SK-N-SH treated with all-trans-retinoic acid at 6 μM for 48 hours (cell line): Measurements from ENCODE around the gene CCL4.
"Not testable (repeated sequence)": the region's sequence is repeated elsewhere in the genome, so short reads cannot be mapped to it uniquely, and the experiment has no call there.

ENCODE experiments used
- ATAC-seq: fragments of 200-7000 bp; cut with Tn5 transposase; 3 replicates; pipeline ENCODE4 v1.9.1; 2020; ENCODE audit warnings: mild to moderate bottlenecking, moderate library complexity
- ARNTL ChIP-seq: fragments of 450-650 bp; formaldehyde crosslinking; IDR thresholded peaks from 2 replicates; pipeline ENCODE4 v1.5.0; 2020; ENCODE audit warnings: low read depth, mild to moderate bottlenecking, moderate library complexity, borderline replicate concordance
- BACH2 ChIP-seq: fragments of 250-450 bp; sonication (Bioruptor Pico); IDR thresholded peaks from 2 replicates; pipeline ENCODE4 v1.9.0; 2021; ENCODE audit warnings: mild to moderate bottlenecking, borderline replicate concordance
- CSDC2 ChIP-seq: fragments of 250-450 bp; sonication (Bioruptor Pico); IDR thresholded peaks from 2 replicates; pipeline ENCODE4 v1.5.0; 2020; ENCODE audit warnings: mild to moderate bottlenecking, moderate library complexity
- CSRNP3 ChIP-seq: fragments of 250-450 bp; sonication (Bioruptor Pico); IDR thresholded peaks from 2 replicates; pipeline ENCODE4 v1.5.1; 2021; ENCODE audit warnings: mild to moderate bottlenecking, moderate library complexity
- ESRRG ChIP-seq: fragments of 250-450 bp; sonication (Bioruptor Pico); IDR thresholded peaks from 2 replicates; pipeline ENCODE4 v1.6.1; 2021; ENCODE audit warnings: mild to moderate bottlenecking
- GLIS3 ChIP-seq: fragments of 250-450 bp; sonication (Bioruptor Pico); IDR thresholded peaks from 2 replicates; pipeline ENCODE4 v1.5.0; 2020; ENCODE audit warnings: mild to moderate bottlenecking, moderate library complexity
- ISL1 ChIP-seq: fragments of 250-450 bp; sonication (Bioruptor Pico); IDR thresholded peaks from 2 replicates; pipeline ENCODE4 v2.1.2; 2022; ENCODE audit warnings: mild to moderate bottlenecking, moderate library complexity
- OSR1 ChIP-seq: fragments of 250-450 bp; sonication (Bioruptor Pico); IDR thresholded peaks from 2 replicates; pipeline ENCODE4 v1.8.0; 2022; ENCODE audit warnings: moderate library complexity, mild to moderate bottlenecking, inconsistent platforms
- PPARA ChIP-seq: fragments of 250-450 bp; sonication (Bioruptor Pico); IDR thresholded peaks from 2 replicates; pipeline ENCODE4 v1.5.0; 2020; ENCODE audit warnings: mild to moderate bottlenecking, borderline replicate concordance
- RARB ChIP-seq: fragments of 250-450 bp; sonication (Bioruptor Pico); IDR thresholded peaks from 2 replicates; pipeline ENCODE4 v1.8.0; 2021; ENCODE audit warnings: mild to moderate bottlenecking, moderate library complexity
- SNAI2 ChIP-seq: fragments of 250-450 bp; sonication (Bioruptor Pico); IDR thresholded peaks from 2 replicates; pipeline ENCODE4 v1.5.0; 2020; ENCODE audit warnings: mild to moderate bottlenecking, moderate library complexity
- TCF4 ChIP-seq: fragments of 250-450 bp; sonication (Bioruptor Pico); IDR thresholded peaks from 2 replicates; pipeline ENCODE4 v1.8.0; 2021; ENCODE audit warnings: mild to moderate bottlenecking, moderate library complexity, borderline replicate concordance
- TOX ChIP-seq: fragments of 250-450 bp; sonication (Bioruptor Pico); IDR thresholded peaks from 2 replicates; pipeline ENCODE4 v1.8.0; 2021; ENCODE audit warnings: mild to moderate bottlenecking, moderate library complexity, borderline replicate concordance
- ZC3H10 ChIP-seq: fragments of 250-450 bp; sonication (Bioruptor Pico); IDR thresholded peaks from 2 replicates; pipeline ENCODE4 v1.5.1; 2021; ENCODE audit warnings: mild to moderate bottlenecking, moderate library complexity
- ZFP3 ChIP-seq: fragments of 250-450 bp; sonication (Bioruptor Pico); IDR thresholded peaks from 2 replicates; pipeline ENCODE4 v1.5.0; 2020; ENCODE audit warnings: mild to moderate bottlenecking, moderate library complexity
- ZFP30 ChIP-seq: fragments of 450-650 bp; formaldehyde crosslinking; IDR thresholded peaks from 2 replicates; pipeline ENCODE4 v1.5.0; 2022; ENCODE audit warnings: mild to moderate bottlenecking, moderate library complexity
- ZNF565 ChIP-seq: fragments of 450-650 bp; formaldehyde crosslinking; conservative IDR thresholded peaks from 2 replicates; pipeline ENCODE4 v1.5.0; 2020; ENCODE audit warnings: low read depth, mild to moderate bottlenecking, moderate library complexity
- ZNF70 ChIP-seq: fragments of 450-650 bp; formaldehyde crosslinking; IDR thresholded peaks from 2 replicates; pipeline ENCODE4 v1.5.0; 2020; ENCODE audit warnings: mild to moderate bottlenecking, moderate library complexity
- ZNF8 ChIP-seq: fragments of 450-650 bp; formaldehyde crosslinking; IDR thresholded peaks from 2 replicates; pipeline ENCODE4 v1.5.0; 2020; ENCODE audit warnings: mild to moderate bottlenecking, moderate library complexity
- TF ChIP-seq, protein P1 (sequence below): fragments of 250-450 bp; sonication (Bioruptor Pico); IDR thresholded peaks from 2 replicates; pipeline ENCODE4 v1.5.0; 2020; ENCODE audit warnings: mild to moderate bottlenecking, moderate library complexity
- TF ChIP-seq, protein P2 (sequence below): fragments of 250-450 bp; sonication (Bioruptor Pico); IDR thresholded peaks from 2 replicates; pipeline ENCODE4 v1.8.0; 2020; ENCODE audit warnings: mild to moderate bottlenecking, moderate library complexity, borderline replicate concordance
- TF ChIP-seq, protein P3 (sequence below): fragments of 250-450 bp; sonication (Bioruptor Pico); IDR thresholded peaks from 2 replicates; pipeline ENCODE4 v1.8.0; 2021; ENCODE audit warnings: low read depth, mild to moderate bottlenecking, moderate library complexity, borderline replicate concordance
- TF ChIP-seq, protein P4 (sequence below): fragments of 250-450 bp; sonication (Bioruptor Pico); IDR thresholded peaks from 2 replicates; pipeline ENCODE4 v1.5.1; 2020; ENCODE audit warnings: low read depth, mild to moderate bottlenecking, moderate library complexity

The CCL4 gene

DNA sequence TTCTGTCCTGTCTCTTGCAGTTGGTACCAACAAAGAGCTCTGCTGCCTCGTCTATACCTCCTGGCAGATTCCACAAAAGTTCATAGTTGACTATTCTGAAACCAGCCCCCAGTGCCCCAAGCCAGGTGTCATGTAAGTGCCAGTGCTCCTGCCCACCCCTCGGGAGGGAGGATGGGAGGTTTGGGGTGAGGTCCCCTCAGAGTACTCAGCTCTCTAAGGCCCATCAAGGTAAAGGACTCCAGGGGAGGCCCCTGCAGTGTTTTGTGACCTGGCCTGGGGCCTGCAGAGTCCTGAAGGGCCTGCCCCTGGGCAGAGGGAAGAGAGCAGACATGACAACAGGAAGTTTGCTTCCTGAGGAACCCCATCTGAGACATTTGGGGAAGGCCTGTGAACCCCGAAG is 33.2 kb upstream of the CCL4 start:
- TF ChIP-seq, protein P1, sequence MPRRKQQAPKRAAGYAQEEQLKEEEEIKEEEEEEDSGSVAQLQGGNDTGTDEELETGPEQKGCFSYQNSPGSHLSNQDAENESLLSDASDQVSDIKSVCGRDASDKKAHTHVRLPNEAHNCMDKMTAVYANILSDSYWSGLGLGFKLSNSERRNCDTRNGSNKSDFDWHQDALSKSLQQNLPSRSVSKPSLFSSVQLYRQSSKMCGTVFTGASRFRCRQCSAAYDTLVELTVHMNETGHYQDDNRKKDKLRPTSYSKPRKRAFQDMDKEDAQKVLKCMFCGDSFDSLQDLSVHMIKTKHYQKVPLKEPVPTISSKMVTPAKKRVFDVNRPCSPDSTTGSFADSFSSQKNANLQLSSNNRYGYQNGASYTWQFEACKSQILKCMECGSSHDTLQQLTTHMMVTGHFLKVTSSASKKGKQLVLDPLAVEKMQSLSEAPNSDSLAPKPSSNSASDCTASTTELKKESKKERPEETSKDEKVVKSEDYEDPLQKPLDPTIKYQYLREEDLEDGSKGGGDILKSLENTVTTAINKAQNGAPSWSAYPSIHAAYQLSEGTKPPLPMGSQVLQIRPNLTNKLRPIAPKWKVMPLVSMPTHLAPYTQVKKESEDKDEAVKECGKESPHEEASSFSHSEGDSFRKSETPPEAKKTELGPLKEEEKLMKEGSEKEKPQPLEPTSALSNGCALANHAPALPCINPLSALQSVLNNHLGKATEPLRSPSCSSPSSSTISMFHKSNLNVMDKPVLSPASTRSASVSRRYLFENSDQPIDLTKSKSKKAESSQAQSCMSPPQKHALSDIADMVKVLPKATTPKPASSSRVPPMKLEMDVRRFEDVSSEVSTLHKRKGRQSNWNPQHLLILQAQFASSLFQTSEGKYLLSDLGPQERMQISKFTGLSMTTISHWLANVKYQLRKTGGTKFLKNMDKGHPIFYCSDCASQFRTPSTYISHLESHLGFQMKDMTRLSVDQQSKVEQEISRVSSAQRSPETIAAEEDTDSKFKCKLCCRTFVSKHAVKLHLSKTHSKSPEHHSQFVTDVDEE, result no peak
- TF ChIP-seq ZNF565 (CRISPR knock-in tag) (no peak), PPARA (CRISPR knock-in tag) (no peak), ZNF70 (CRISPR knock-in tag) (no peak), CSDC2 (CRISPR knock-in tag) (no peak), BACH2 (no peak), GLIS3 (no peak), ZFP3 (CRISPR knock-in tag) (no peak), OSR1 (CRISPR knock-in tag) (no peak)
- TF ChIP-seq, protein P2, sequence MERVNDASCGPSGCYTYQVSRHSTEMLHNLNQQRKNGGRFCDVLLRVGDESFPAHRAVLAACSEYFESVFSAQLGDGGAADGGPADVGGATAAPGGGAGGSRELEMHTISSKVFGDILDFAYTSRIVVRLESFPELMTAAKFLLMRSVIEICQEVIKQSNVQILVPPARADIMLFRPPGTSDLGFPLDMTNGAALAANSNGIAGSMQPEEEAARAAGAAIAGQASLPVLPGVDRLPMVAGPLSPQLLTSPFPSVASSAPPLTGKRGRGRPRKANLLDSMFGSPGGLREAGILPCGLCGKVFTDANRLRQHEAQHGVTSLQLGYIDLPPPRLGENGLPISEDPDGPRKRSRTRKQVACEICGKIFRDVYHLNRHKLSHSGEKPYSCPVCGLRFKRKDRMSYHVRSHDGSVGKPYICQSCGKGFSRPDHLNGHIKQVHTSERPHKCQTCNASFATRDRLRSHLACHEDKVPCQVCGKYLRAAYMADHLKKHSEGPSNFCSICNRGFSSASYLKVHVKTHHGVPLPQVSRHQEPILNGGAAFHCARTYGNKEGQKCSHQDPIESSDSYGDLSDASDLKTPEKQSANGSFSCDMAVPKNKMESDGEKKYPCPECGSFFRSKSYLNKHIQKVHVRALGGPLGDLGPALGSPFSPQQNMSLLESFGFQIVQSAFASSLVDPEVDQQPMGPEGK (CRISPR knock-in tag), result no peak
- TF ChIP-seq, protein P3, sequence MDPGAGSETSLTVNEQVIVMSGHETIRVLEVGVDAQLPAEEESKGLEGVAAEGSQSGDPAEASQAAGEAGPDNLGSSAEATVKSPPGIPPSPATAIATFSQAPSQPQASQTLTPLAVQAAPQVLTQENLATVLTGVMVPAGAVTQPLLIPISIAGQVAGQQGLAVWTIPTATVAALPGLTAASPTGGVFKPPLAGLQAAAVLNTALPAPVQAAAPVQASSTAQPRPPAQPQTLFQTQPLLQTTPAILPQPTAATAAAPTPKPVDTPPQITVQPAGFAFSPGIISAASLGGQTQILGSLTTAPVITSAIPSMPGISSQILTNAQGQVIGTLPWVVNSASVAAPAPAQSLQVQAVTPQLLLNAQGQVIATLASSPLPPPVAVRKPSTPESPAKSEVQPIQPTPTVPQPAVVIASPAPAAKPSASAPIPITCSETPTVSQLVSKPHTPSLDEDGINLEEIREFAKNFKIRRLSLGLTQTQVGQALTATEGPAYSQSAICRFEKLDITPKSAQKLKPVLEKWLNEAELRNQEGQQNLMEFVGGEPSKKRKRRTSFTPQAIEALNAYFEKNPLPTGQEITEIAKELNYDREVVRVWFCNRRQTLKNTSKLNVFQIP (CRISPR knock-in tag), result no peak
- TF ChIP-seq, all 23 proteins: peak for 0
- no peak for ATAC-seq

DNA sequence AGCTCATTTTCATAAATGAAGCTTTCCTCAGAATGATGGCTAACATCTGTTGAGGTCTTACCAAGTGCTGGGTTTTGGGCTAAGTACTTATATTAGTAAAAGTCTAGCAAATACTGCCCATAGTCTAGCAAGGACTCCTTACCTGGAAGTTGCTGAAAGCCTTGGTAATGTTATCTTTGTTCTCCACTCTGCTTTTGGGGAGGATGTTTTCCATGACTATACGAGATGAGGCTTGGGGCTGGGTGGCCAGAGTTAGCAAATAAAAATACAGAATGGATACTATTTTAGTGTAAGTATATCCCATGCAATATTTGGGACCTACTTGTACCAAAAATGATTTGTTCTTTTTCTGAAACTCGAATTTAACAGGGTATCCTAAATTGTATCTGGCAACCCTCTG is 31.9 kb upstream of the CCL4 start:
- TF ChIP-seq PPARA (CRISPR knock-in tag) (no peak), ZNF565 (CRISPR knock-in tag) (no peak), SNAI2 (CRISPR knock-in tag) (no peak), ZNF70 (CRISPR knock-in tag) (no peak)
- TF ChIP-seq, all 23 proteins: peak for 0
- no peak for ATAC-seq

DNA sequence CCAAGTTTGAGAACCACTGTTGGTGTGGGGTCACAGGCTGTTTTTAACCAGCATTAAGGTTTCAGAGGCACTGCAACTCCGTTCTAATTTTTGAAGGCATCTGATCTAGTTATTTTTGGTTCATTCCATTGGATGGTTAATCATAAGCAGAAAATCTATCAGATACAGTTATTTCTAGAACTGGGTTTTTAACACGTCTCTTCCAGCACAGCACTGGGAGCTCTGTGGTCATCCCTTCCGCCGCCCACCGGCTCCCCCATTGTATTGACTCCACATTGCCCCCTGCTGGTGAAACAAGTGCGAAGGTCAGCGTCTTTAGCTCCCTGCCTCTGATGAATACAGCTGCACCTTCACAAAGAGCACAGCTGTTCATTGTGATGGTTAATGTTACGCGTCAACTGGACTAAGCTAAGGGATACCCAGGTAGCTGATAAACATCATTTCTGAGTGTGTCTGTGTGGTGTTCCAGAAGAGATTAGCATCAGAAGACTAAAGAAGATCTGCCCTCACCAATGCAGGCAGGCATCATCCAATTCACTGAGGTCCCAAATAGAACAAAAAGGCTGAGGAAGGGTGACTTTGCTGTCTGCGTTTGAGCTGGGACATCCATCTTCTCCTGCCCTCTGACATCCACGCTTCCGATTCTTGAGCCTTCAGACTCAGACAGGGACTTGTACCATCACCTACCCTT is 31.1 kb upstream of the CCL4 start:
- TF ChIP-seq RARB (CRISPR knock-in tag) (no peak), ZFP3 (CRISPR knock-in tag) (no peak), ZNF565 (CRISPR knock-in tag) (no peak), ISL1 (CRISPR knock-in tag) (no peak), PPARA (CRISPR knock-in tag) (no peak)
- TF ChIP-seq, all 23 proteins: peak for 0
- peak; percentile 82 for ATAC-seq

DNA sequence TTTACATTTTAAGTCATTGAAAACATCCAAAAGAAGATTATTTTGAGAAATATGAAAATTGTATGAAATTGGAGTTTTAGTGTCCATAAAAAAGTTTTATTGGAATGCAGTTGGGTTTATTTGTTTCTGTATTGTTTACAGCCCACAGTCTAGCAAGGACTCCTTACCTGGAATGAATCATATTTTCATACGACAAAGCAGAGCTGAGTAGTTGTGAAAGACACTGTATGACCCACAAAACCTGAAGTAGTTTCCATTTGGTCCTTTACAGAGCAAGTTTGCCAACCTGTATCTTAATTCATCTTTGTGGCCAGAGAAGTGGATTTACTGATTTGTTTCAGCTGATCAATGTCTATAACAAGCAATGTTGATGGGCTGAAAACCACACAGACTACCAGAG is 29.3 kb upstream of the CCL4 start:
- no peak for TF ChIP-seq CSDC2 (CRISPR knock-in tag)
- TF ChIP-seq ZNF565 (CRISPR knock-in tag), result no peak
- TF ChIP-seq TCF4 (CRISPR knock-in tag), result no peak
- no peak for TF ChIP-seq OSR1 (CRISPR knock-in tag)
- TF ChIP-seq TOX (CRISPR knock-in tag), result no peak
- TF ChIP-seq SNAI2 (CRISPR knock-in tag), result no peak
- TF ChIP-seq, protein P4, sequence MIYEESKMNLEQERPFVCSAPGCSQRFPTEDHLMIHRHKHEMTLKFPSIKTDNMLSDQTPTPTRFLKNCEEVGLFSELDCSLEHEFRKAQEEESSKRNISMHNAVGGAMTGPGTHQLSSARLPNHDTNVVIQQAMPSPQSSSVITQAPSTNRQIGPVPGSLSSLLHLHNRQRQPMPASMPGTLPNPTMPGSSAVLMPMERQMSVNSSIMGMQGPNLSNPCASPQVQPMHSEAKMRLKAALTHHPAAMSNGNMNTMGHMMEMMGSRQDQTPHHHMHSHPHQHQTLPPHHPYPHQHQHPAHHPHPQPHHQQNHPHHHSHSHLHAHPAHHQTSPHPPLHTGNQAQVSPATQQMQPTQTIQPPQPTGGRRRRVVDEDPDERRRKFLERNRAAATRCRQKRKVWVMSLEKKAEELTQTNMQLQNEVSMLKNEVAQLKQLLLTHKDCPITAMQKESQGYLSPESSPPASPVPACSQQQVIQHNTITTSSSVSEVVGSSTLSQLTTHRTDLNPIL (CRISPR knock-in tag), result no peak
- TF ChIP-seq ZNF70 (CRISPR knock-in tag), result no peak
- no peak for TF ChIP-seq ESRRG (CRISPR knock-in tag)
- TF ChIP-seq ZC3H10 (CRISPR knock-in tag), result no peak
- TF ChIP-seq ARNTL (CRISPR knock-in tag), result no peak
- no peak for TF ChIP-seq RARB (CRISPR knock-in tag)
- no peak for TF ChIP-seq ZNF8 (CRISPR knock-in tag)
- no peak for TF ChIP-seq CSRNP3 (CRISPR knock-in tag)
- TF ChIP-seq PPARA (CRISPR knock-in tag), result no peak
- no peak for TF ChIP-seq ZFP30 (CRISPR knock-in tag)
- TF ChIP-seq, all 23 proteins: peak for 0
- no peak for ATAC-seq

GRCh38 chr17:36081681-36082471 is 21.8 kb upstream of the CCL4 start:
- not testable (repeated sequence) for ATAC-seq

GRCh38 chr17:36082482-36083120 is 21.0 kb upstream of the CCL4 start:
- ATAC-seq, result not testable (repeated sequence)
